ENCODE results near the gene CDK5RAP1.

The CDK5RAP1 gene

DNA sequence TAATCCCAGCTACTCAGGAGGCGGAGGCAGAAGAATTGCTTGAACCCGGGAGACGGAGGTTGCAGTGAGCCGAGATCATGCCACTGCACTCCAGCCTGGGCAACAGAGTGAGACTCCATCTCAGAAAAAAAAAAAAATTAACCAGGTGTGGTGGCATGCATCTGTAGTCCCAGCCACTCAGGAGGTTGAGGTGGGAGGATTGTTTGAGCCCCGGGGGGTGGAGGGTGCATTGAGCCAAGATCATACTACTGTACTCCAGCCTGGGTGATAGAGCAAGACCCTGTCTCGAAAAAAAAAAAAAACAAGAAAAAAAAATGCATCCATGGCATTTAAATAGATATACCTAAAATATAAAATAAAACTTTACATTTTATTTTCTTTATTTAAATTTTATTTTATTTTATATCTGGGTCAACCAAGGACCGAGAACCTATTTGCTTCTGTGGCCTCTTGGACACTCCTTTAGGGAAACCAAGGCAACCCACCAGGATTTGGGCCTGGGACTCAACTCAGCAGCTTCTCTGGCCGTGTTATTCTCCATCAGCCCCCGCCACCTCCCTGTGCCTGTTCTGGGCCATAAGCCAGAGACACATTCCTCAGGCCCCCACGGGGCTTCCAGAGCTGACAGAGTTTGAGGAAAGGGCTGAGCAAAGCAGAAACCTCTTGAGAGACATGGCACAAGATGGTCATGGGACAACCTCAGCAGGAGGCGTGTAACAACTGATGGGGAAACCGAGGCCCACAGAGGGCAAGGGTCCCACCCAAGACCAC, 36.0 kb upstream of the CDK5RAP1 start (continued):
- TF ChIP-seq, protein P1, sequence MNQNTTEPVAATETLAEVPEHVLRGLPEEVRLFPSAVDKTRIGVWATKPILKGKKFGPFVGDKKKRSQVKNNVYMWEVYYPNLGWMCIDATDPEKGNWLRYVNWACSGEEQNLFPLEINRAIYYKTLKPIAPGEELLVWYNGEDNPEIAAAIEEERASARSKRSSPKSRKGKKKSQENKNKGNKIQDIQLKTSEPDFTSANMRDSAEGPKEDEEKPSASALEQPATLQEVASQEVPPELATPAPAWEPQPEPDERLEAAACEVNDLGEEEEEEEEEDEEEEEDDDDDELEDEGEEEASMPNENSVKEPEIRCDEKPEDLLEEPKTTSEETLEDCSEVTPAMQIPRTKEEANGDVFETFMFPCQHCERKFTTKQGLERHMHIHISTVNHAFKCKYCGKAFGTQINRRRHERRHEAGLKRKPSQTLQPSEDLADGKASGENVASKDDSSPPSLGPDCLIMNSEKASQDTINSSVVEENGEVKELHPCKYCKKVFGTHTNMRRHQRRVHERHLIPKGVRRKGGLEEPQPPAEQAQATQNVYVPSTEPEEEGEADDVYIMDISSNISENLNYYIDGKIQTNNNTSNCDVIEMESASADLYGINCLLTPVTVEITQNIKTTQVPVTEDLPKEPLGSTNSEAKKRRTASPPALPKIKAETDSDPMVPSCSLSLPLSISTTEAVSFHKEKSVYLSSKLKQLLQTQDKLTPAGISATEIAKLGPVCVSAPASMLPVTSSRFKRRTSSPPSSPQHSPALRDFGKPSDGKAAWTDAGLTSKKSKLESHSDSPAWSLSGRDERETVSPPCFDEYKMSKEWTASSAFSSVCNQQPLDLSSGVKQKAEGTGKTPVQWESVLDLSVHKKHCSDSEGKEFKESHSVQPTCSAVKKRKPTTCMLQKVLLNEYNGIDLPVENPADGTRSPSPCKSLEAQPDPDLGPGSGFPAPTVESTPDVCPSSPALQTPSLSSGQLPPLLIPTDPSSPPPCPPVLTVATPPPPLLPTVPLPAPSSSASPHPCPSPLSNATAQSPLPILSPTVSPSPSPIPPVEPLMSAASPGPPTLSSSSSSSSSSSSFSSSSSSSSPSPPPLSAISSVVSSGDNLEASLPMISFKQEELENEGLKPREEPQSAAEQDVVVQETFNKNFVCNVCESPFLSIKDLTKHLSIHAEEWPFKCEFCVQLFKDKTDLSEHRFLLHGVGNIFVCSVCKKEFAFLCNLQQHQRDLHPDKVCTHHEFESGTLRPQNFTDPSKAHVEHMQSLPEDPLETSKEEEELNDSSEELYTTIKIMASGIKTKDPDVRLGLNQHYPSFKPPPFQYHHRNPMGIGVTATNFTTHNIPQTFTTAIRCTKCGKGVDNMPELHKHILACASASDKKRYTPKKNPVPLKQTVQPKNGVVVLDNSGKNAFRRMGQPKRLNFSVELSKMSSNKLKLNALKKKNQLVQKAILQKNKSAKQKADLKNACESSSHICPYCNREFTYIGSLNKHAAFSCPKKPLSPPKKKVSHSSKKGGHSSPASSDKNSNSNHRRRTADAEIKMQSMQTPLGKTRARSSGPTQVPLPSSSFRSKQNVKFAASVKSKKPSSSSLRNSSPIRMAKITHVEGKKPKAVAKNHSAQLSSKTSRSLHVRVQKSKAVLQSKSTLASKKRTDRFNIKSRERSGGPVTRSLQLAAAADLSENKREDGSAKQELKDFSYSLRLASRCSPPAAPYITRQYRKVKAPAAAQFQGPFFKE (tag by site-specific recombination; IDR thresholded peaks at IDR 0.05; ENCODE audit: borderline replicate concordance): no peak
- TF ChIP-seq ZBTB7A (tag by site-specific recombination; IDR thresholded peaks at IDR 0.05; ENCODE audit: low read depth) (no peak), ZXDB (tag by site-specific recombination; IDR thresholded peaks at IDR 0.05) (peak; percentile 82), GLIS1 (tag by site-specific recombination; IDR thresholded peaks at IDR 0.05) (peak; percentile 80), ZNF266 (tag by site-specific recombination; IDR thresholded peaks at IDR 0.05; ENCODE audit: low read depth) (no peak), KLF16 (tag by site-specific recombination; IDR thresholded peaks at IDR 0.05) (no peak), MYNN (tag by site-specific recombination; IDR thresholded peaks at IDR 0.05; ENCODE audit: borderline replicate concordance) (no peak), ZNF561 (tag by site-specific recombination; IDR thresholded peaks at IDR 0.05; ENCODE audit: borderline replicate concordance) (no peak), ZNF426 (tag by site-specific recombination; IDR thresholded peaks at IDR 0.05) (no peak), SP2 (tag by site-specific recombination; IDR thresholded peaks at IDR 0.05) (no peak), ZBTB17 (tag by site-specific recombination; IDR thresholded peaks at IDR 0.05) (peak; percentile 41; the same call in 1 of the 2 replicates), ZBTB8A (tag by site-specific recombination; IDR thresholded peaks at IDR 0.05) (no peak)
- TF ChIP-seq, protein P2, sequence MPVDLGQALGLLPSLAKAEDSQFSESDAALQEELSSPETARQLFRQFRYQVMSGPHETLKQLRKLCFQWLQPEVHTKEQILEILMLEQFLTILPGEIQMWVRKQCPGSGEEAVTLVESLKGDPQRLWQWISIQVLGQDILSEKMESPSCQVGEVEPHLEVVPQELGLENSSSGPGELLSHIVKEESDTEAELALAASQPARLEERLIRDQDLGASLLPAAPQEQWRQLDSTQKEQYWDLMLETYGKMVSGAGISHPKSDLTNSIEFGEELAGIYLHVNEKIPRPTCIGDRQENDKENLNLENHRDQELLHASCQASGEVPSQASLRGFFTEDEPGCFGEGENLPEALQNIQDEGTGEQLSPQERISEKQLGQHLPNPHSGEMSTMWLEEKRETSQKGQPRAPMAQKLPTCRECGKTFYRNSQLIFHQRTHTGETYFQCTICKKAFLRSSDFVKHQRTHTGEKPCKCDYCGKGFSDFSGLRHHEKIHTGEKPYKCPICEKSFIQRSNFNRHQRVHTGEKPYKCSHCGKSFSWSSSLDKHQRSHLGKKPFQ (tag by site-specific recombination; IDR thresholded peaks at IDR 0.05): no peak
- TF ChIP-seq, protein P3, sequence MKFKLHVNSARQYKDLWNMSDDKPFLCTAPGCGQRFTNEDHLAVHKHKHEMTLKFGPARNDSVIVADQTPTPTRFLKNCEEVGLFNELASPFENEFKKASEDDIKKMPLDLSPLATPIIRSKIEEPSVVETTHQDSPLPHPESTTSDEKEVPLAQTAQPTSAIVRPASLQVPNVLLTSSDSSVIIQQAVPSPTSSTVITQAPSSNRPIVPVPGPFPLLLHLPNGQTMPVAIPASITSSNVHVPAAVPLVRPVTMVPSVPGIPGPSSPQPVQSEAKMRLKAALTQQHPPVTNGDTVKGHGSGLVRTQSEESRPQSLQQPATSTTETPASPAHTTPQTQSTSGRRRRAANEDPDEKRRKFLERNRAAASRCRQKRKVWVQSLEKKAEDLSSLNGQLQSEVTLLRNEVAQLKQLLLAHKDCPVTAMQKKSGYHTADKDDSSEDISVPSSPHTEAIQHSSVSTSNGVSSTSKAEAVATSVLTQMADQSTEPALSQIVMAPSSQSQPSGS (tag by site-specific recombination; IDR thresholded peaks at IDR 0.05; ENCODE audit: low read depth): no peak

DNA sequence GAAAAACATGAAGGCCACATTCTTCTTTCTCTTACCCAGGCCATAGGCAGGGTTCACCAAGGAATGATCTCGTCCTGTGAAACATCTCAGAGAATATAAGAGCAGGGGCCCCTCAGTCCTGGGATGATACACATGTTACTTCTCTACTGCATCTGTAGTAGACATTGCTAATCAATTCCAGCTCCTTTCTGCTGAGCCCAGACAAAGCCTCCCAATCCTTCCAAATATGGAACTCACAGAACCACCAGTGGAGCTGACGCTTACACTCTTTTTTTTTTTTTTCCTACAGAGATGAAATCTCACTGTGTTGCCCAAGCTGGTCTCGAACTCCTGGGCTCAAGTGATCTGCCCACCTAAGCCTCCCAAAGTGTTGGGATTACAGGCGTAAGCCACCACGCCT, 33.1 kb upstream of the CDK5RAP1 start:
- POLR2A ChIA-PET: interaction anchor here (0.7 to 1.1 kb wide), 2 partner anchors 9 to 675 kb away, joined by 3 read pairs; partner anchors contain the start of gene SNTA1
- no peaks in the 10 kb centered on the region for H3K4me1 ChIP-seq (ENCODE audit: control insufficient read depth, insufficient read depth, low read length)
- no peak overlapping the region for H3K4me3 ChIP-seq (ENCODE audit: low read depth, low read length)
- CTCF ChIA-PET: interaction anchor here (0.6 kb wide), 1 partner anchor 11 kb away, joined by 6 read pairs; no protein-coding TSS in a partner anchor
- H3K27ac ChIP-seq (ENCODE audit: extremely low read depth, low read depth, low read length): no peak overlapping the region
- peaks cover 0 to 16% of the 10 kb centered on the region in 2 experiments; a peak in 2 of 3 replicates for H3K36me3 ChIP-seq (ENCODE audit: control insufficient read depth in 2 of 2, insufficient read depth in 1 of 2, low read length in 2 of 2)
- TF ChIP-seq MZF1 (tag by site-specific recombination; IDR thresholded peaks at IDR 0.05; ENCODE audit: borderline replicate concordance) (no peak), KLF10 (tag by site-specific recombination; IDR thresholded peaks at IDR 0.05) (no peak), ZBTB20 (tag by site-specific recombination; IDR thresholded peaks at IDR 0.05) (no peak), ZBTB17 (tag by site-specific recombination; IDR thresholded peaks at IDR 0.05) (peak; percentile 96), ZNF292 (tag by site-specific recombination; IDR thresholded peaks at IDR 0.05; ENCODE audit: borderline replicate concordance, low read depth) (no peak), ZNF211 (tag by site-specific recombination; IDR thresholded peaks at IDR 0.05; ENCODE audit: low read depth) (no peak)
- no peaks in the 10 kb centered on the region for H3K9me3 ChIP-seq (ENCODE audit: control insufficient read depth, insufficient read depth, low read depth, low read length)
